ENCODE data around the gene NTSR2.

NTSR2 gene, protein sequence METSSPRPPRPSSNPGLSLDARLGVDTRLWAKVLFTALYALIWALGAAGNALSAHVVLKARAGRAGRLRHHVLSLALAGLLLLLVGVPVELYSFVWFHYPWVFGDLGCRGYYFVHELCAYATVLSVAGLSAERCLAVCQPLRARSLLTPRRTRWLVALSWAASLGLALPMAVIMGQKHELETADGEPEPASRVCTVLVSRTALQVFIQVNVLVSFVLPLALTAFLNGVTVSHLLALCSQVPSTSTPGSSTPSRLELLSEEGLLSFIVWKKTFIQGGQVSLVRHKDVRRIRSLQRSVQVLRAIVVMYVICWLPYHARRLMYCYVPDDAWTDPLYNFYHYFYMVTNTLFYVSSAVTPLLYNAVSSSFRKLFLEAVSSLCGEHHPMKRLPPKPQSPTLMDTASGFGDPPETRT

DNA sequence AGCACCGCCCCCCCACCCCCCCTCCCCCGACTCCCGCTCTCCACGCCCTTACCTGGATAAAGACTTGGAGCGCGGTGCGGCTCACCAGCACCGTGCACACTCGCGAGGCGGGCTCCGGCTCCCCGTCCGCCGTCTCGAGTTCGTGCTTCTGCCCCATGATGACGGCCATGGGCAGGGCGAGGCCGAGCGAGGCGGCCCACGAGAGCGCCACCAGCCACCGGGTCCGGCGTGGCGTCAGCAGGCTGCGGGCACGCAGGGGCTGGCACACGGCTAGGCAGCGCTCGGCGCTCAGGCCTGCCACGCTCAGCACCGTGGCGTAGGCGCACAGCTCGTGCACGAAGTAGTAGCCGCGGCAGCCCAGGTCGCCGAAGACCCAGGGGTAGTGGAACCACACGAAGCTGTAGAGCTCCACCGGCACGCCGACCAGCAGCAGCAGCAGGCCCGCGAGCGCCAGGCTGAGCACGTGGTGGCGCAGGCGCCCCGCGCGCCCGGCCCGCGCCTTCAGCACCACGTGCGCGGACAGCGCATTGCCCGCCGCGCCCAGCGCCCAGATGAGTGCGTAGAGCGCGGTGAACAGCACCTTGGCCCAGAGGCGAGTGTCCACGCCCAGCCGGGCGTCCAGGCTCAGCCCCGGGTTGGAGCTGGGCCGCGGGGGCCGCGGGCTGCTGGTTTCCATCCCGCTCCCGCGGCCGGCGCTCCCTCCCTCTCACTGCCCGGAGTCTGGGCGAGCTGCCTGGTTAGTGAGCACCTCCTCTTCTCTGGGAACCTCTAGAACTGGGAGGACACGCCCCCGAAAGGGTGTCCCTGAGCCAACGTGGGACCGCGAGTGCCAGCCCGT lies at the start of gene NTSR2:
TSS of gene NTSR2 (minus strand) at position 742 of the 838 bp plus-strand sequence. CDS start at position 676, 66 bp downstream.
- DNase-seq: peak; percentile 49 to 56

DNA sequence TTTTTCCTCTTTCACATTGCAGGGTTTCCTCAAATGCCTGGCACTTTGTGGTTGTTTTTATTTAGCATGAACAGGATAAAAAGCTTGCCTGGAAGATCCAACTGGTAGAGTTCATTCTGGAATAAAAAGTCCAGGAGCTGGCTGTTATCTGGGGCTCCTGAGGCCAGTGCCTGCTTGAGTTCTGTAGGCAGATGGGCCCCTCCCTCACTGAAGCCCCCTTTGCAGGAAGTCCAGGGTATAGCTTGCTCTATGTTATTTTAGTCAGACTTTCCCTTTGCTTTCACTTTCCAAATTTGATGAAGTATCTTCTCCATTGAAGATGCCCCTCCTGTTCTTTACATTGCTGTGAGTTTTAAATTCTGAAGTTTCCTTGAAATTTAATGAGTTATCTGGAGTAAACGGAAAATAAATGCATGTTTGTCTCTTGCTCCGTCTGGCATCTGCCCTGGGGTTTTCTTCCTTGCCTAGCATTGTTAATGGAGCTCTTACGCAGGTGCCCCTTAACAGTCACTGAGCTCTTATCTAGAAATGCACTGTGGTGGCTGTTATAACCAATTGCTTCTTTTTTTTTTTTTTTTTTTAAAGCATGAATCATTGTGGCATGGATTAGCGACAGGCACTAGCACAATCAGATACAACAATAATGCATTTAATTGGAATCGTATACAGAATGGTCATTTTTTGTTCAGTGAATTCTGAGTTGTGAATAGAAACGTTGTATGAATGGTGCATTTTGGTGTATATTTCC lies 49.4 kb upstream of the NTSR2 start:
- no peak for DNase-seq

DNA sequence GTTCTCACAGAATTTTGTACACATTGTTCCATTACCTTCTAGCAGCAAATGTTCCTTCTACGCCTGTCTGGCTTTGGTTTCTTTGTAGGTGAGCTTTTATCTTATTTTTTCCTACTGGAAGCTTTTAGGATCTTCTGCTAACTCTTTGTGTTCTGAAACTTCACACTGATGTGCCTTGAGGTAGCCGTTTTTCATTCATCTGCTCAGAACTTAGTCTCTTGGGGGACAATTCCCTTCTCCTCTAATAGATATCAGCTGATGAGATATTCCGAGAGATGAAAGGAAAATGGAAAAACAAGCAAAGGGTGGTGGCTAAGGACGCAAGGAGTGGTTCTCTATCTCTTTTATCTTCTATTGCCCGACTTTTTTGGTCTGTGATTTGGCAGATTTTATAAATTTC lies 48.6 kb upstream of the NTSR2 start:
- no peak for DNase-seq

DNA sequence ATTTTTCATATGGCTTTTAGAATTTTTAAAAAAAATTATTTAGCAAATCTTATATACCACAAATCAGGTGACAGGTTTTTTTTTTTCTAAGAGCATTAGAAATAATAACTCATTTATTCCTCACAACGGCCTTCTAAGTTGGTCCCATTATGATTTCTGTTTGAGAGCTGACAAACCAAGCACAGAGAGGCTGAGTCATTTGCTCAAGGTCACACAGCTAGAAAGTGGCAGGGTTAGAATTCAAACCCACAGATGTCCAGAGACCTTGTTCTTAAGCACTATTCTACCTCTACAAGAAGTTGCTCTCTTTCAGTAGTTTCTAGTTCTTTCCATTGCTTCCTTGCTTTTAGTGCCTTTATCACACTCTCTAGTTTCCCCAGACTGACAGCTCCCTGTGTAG lies 47.6 kb upstream of the NTSR2 start:
- no peak for DNase-seq

DNA sequence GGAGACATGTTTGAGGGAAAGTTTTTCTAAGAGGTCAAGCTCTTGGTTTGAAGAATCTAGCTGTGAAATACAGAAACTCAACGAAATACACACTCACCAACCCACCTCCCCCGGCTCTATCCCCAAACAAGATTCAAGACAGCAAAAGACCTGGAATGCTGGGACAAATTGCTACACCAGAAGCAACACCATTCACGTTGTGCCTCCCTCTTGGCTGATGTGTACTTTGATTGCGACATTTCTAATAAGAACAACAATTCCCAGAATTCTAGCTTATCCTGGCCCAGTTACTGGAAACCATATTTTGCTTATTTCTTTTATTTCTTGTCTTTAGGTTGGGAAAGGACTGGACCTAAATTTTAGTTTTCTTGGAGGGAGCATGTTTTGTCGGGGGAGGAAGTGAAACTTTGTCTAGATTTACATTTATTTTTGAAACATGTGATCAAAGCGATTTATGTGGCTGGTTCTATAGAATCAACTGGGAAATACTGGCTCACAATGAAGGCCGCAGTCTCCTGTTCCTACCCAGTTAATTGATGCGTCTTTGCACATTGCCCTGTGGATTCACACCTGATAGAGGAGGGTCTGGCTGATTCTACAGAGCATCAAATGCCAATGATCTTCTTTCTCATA lies 46.8 kb upstream of the NTSR2 start:
- DNase-seq: no peak

DNA sequence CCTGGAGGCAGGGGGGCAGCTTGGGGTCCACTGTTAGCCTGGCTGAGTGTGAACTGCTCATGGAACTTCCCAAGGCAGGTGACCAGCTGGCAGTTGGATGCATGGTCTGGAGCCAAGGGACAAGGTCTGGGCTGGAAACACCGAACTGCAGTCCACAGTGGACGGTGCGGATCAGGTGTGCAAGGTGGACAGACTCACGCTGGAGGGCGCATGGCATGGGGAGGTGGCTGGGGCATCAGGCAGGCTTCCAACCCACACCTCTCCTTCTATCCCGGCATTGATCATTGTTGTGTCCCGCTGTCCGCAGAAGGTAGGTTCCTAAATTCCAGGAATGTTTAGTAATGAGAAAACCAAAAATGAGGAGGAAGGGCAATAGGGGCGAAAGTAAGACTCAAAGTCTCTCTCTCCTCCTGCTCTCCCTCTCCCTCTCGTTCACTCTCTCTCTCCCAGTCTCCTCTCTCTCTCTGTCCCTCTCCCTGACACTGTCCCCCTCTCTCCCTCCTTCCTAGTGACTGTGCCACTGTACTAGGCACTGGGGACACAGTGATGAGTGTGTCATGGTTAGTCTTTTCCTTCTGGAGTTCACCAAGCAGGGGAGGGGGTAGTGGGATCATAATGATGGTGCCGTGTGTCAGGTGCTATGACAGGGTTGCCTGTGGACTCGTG lies 46.1 kb upstream of the NTSR2 start:
- no peak for DNase-seq

DNA sequence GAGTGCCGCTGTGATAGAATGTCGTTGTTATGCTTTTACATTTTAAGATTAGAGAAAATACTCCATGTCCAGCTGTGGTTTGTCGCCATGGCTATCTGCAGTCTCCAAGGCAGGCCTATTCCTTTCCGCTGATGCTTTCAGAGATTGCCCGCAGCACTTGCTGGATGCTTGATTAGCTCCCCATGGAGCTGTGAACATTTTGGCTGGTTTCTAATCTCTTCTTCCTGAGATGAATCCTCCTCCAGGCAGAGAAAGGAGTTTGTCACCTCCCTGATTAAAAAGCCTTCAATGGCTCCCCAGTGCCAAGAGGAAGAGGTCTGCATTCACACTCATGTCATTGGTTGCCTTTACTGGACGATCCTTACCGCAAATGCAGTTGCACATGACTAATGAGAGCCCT lies 43.8 kb upstream of the NTSR2 start:
- no peak for DNase-seq

DNA sequence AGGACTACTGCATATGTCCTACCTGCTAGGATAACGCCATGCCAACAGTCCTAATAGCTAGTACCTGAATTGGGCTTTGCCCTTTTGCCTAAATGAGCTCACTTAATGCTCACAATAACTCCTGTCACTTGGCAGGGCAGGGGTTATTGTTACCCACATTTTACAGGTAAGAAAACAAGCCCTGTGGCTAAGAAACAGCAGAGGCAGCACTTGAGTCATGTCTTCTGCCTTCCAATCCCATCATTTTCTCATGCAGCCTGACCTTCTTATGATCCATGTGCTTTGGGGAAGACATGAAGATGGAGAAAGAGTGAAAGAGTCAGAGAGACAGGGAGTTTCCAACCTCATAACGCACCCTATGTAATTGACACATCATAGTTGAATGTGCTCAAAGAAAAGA lies 42.9 kb upstream of the NTSR2 start:
- DNase-seq: no peak

DNA sequence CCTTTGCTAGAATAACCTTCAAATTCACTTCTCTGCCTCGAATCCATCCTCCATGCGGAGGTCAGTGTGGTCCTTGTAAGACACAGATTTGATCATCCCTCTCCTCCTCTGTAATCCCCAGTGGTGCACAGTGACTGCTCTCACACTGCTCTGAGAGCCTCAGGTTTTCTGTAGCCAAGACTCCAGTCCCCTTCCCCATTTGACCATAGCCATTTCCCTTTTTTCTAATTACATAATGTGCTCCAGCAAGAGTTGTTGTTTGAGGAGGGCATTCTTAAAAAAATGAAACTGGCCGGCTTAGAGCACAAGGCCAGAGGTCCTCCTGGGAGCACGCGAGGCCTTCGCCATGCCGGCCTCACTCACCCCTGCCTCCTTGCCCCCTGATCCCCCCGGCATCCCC lies 41.8 kb upstream of the NTSR2 start:
- no peak for DNase-seq

DNA sequence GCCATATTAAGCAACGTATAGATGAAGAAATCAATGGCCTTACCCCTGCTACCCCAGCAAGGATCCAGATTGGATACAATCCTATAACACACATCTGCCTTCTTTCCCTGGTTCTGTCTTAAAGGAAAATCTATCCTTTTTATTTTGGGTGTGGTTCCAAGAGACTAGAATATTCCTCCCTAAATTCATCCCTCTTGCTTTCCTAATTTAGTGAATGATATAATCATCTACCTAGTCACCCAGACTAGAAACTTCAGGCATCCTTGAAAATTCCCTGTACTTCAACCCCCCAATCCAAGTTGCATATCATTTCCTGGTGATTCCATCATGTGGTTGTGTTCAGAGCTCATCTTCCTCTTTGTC lies 41.3 kb upstream of the NTSR2 start:
- DNase-seq: no peak

DNA sequence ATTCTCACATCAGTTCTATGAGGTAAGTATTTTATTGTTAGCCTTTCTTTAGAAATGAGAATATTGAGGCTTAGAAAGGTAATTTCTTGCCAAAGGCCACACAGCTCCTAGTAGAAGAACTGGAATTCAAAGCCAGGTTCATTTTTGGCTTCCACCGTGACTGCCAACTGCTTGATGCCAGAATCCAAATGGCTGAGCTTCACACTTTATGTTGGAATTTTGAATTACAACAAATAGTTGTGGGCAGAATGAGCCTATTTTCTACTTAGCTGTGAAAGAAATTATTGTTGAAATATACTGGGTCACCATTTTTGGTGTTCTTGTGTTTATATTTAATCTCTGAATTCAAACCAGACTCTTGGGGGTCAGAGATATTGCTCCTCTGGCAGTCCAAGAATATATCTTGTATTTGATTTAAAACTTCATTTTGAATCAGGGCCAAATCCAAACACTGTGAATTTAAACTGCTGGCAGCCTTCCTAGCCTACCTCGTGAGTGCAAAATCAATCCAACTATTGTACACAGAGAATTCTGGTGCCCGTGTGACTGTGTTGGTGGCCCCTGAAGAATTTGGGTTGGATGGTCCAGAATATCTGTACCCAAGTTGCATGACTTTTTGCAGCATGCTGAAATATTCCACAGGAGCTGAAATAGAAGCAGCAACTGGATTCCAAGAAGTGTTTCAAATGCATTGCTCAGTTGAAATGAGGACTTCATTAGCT lies 40.8 kb upstream of the NTSR2 start:
- no peak for DNase-seq

DNA sequence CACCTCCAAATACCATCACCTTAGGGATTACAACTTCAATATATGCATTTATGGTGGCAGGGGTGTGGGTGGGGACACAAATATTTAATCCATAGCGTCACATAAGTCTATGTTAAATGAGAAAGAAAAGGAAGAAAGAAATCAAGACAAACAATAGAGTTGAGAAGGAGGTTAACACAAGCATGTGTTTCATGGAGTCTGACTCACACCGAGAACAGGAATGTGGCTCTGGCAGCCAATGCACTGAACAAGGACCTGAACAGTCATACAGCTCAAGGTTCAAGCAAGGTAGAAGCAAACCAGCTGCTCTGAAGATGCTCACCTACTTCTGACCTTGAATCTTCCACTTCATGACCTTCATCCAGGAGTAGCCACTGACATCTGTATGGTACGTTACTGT lies 40.2 kb upstream of the NTSR2 start:
- DNase-seq: no peak

DNA sequence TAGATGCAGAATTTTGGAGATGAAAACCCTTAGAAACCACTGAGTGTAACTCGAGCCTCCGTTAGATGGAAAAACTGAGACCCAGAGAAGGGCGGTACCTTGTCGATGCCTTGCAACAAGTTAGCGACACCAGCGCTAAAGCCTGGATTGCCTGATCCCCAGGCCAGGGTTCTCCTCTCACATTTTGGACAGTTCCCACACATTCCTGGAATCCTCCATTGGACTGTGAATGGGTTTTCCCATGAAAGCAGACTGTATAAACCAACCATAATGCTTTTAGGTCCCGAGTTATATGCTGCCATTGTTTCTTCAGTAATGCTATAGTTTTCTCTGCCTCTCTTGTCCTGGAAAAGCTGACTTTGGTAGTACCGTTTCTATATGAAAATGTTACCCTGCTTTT lies 39.3 kb upstream of the NTSR2 start:
- DNase-seq: no peak

DNA sequence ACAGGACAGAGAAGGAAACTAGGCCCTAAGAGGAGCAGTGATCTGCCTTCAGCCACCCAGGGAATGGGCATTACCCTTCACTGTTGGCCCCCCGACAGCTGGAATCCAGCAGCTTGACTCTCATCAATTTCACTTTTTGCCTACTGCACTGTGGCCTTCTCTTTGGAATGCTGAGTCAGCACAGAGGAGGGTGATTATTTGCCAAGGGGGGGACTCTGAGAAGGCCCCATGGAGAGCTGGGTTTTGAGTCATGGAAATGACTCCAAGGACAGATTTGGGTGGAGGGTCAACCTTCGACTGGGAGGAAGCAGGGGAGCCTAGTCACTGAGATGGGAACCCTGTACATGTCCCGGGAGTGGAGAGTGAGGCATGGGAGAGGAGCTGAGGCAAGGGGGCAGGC lies 38.1 kb upstream of the NTSR2 start:
- DNase-seq: no peak

DNA sequence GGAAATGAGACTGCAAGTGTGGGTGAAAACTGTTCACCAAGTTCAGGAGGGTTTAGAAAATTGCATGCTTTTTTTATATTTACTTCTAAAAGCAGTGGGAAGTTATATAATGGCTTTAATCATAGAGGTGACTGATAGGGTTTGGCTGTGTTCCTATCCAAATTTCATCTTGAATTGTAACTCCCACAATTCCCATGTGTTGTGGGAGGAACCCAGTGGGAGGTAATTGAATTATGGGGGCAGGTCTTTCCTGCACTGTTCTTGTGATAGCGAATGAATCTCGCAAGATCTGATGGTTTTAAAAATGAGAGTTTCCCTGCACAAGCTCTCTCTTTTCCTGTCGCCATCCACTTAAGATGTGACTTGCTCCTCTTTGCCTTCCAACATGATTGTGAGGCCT lies 35.7 kb upstream of the NTSR2 start:
- DNase-seq: no peak

DNA sequence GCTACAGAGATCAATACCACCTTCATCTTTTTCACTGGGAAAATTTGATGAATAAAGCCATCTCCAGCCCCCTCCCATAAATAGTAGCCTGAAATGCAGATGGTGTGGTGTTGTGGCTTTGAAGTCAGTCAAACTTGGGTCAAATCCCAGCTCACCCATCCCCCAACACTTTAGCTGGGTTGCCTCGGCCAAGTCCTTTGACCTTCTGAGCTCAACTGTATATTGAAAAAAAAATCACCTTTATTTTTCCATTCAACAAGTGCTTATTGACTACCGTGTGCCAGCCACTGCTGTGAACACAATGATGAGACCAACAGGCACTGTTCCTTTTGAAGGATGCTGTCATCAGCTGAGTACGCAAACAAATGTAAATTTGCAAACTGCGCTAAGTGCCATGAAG lies 35.1 kb upstream of the NTSR2 start:
- DNase-seq: no peak

DNA sequence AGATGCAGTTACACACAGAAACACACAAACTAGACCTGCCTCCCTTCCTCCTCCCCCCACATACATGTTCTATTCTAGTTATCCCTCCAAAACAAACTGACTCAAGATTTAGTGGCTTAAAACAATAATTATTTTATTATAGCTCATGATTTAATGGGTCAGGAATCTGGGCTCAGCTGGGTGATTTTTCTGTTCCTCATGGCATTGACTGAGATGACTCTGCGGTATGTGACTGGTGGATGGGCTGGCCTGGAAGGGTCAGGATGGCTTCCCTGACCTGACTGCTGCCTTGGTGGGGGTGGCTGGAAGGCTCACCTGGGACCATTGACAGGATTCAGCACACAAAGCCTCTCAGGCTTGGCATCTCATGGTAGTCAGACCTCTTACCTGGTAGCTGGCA lies 33.7 kb upstream of the NTSR2 start:
- DNase-seq: no peak

DNA sequence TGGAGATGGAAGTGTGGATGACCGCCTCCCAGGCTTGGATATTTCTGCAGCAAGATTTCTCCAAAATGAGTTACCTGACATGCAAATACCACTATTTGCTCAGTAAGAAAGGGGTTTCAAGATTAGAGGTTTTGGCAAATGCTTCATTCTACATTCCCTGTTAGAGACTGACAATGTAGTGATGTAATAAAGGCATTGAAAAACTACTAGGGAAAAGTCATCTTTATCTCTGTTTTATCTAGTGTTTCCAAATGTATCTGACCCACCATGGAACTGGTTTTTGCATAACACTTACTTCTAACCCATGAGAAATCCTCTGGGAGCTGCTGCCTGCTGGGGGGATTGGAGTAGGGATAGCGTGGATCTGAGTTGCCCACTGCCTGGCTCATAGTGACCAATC lies 33.0 kb upstream of the NTSR2 start:
- no peak for DNase-seq

DNA sequence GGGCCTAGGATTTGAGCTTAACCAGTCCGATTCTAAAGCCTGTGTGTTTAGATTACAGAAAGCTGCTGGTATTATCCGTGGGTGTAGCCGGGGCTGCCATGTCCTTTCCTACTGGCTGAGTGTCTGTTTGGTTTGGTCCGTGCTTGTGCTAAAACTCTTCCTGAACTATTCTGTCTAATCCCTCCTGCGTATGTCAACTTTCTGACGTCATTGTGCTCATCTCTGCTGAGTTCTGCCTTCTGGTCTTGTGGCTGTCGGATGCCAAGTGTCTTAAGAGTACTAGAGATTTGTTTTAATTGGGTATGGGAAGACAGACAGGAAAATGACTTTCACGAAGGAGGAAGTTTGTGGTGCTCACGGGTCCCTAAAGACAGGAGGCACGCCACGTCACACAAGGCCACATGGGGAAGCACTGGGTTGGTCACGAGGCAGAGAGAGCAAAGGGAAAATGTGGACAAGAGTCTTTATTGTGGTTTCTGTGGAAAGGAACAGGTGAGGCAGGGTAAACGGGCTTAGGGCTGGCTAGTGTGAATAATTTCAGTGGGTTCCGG lies 31.8 kb upstream of the NTSR2 start:
- DNase-seq: no peak

DNA sequence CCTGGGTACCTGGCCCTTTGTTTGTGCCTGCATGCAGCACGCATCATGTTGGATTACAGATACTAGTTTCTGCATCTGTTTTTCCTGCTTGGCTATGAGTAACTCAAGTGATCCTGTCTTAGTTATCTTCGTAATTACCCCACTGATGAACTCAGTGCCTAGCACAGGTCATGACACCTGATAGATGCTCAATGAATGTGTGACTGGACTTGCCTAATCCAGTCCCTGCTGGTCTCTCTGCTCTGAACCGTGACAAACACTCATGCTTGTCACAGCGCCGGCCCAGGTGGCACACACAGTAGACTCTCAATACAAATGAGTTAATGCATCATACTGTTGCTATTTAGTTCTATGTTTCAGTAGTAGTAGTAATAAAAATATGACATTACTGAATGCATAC lies 31.2 kb upstream of the NTSR2 start:
- no peak for DNase-seq

All from activated T-cell treated with anti-CD3 and anti-CD28 coated beads, Interleukin-2, amount 50 U/mL, for 48 hours (primary cell).